Smooth muscle cell (in vitro differentiated cells): Measurements from ENCODE around the gene RAB26. TPM values are rescaled to one million over a fixed set of nuclear protein-coding genes. Genes with fewer than 3 reads are reported as not detected.
"Not testable (repeated sequence)": the region's sequence is repeated elsewhere in the genome, so short reads cannot be mapped to it uniquely, and the experiment has no call there.

ENCODE experiments used
- DNase-seq: peaks from one replicate; lab custom pipeline; 2025; ENCODE audit not compliant: unreplicated experiment; lab: John Stamatoyannopoulos, UW
- H2AFZ ChIP-seq: fragments of 200-600 bp; sonication (generic); 2 replicates; pipeline ENCODE4 v1.6.0; 2016; ENCODE audit warnings: antibody characterized with exemption, low read depth, mild to moderate bottlenecking
- H3F3A ChIP-seq: fragments of 200-600 bp; sonication (generic); 2 replicates; pipeline ENCODE4 v1.6.0; 2017; ENCODE audit warnings: antibody characterized with exemption, low read depth
- H3K27ac ChIP-seq: fragments of 200-600 bp; sonication (generic); 2 replicates; pipeline ENCODE4 v1.5.1; 2016; ENCODE audit warnings: low read depth, mild to moderate bottlenecking
- H3K27me3 ChIP-seq: fragments of 200-600 bp; sonication (generic); 2 replicates; pipeline ENCODE4 v1.6.1; 2016; ENCODE audit warnings: low read depth, mild to moderate bottlenecking
- H3K36me3 ChIP-seq: fragments of 200-600 bp; sonication (generic); 2 replicates; pipeline ENCODE4 v1.5.1; 2016; ENCODE audit warnings: low read depth
- H3K4me1 ChIP-seq: fragments of 200-600 bp; sonication (generic); 2 replicates; pipeline ENCODE4 v1.5.1; 2016; ENCODE audit warnings: low read depth
- H3K4me2 ChIP-seq: fragments of 200-600 bp; sonication (generic); 2 replicates; pipeline ENCODE4 v1.6.0; 2016; ENCODE audit warnings: mild to moderate bottlenecking
- H3K4me3 ChIP-seq: fragments of 200-600 bp; sonication (generic); 2 replicates; pipeline ENCODE4 v1.5.1; 2016; ENCODE audit warnings: mild to moderate bottlenecking
- H3K79me2 ChIP-seq: fragments of 200-600 bp; sonication (generic); 2 replicates; pipeline ENCODE4 v1.6.0; 2016; ENCODE audit warnings: low read depth, mild to moderate bottlenecking
- H3K9ac ChIP-seq: fragments of 200-600 bp; sonication (generic); 2 replicates; pipeline ENCODE4 v1.6.0; 2016; ENCODE audit warnings: low read depth
- H3K9me3 ChIP-seq: fragments of 200-600 bp; sonication (generic); replicated peaks from 2 replicates; pipeline ENCODE4 v1.5.1; 2016; ENCODE audit warnings: low read depth
- H4K20me1 ChIP-seq: fragments of 200-600 bp; sonication (generic); 2 replicates; pipeline ENCODE4 v1.6.0; 2016; ENCODE audit warnings: low read depth
- CTCF ChIP-seq: fragments of 200-600 bp; sonication (generic); IDR thresholded peaks from 2 replicates; pipeline ENCODE4 v1.5.1; 2017; ENCODE audit warnings: borderline replicate concordance, mild to moderate bottlenecking, antibody characterized with exemption; ENCODE audit not compliant: insufficient read depth, poor library complexity, severe bottlenecking
- WGBS: methylation state at CpG from one replicate; pipeline ENCODE4 v1.1.7; 2016; ENCODE audit warnings: low lambda C conversion rate; 5-methylcytosine and 5-hydroxymethylcytosine counted together
- polyA plus RNA-seq: library from polyadenylated mRNA; unstranded; fragments of >200 nt; fragmentation: Nextera tagmentation; extraction: Ambion mirVana; gene quantifications from 2 replicates; pipeline ENCODE4 v1.2.1, GENCODE V29; 2016
- total RNA-seq: library from RNA; depleted of rRNA; stranded (reverse); fragments of >200 nt; gene quantifications from 2 replicates; pipeline ENCODE4 v1.2.3, GENCODE V29; 2014

Gene RAB26
- total and polyA plus RNA-seq, 2 experiments from 2014 or later: 1.3 TPM; not detected in 1

GRCh38 chr16:2121325-2121724 is 27.1 kb upstream of the RAB26 start:
- WGBS: 66% methylated on average over 8 of the region's 9 CpGs
- not testable (repeated sequence) for H3K9ac ChIP-seq, H3K4me2 ChIP-seq, H3K27me3 ChIP-seq, H3K27ac ChIP-seq, H3K36me3 ChIP-seq, DNase-seq, H3K4me3 ChIP-seq, H3K9me3 ChIP-seq, H3F3A ChIP-seq, H2AFZ ChIP-seq
- Histone ChIP-seq H3K4me1 (peaks cover 13% of the 10 kb centered on the region), H3K79me2 (peaks cover 46% of the 10 kb centered on the region), H4K20me1 (peaks cover 30% of the 10 kb centered on the region)
- peak; percentile 15 for TF ChIP-seq CTCF

- no peaks in the 10 kb centered on the region for H3K36me3 ChIP-seq
- DNase-seq: no peak
- no peak overlapping the region for H3K4me3 ChIP-seq
- no peaks in the 10 kb centered on the region for H3F3A ChIP-seq
- peaks cover 51% of the 10 kb centered on the region for H3K79me2 ChIP-seq
- H3K27me3 ChIP-seq: no peaks in the 10 kb centered on the region
- H3K4me1 ChIP-seq: peaks cover 13% of the 10 kb centered on the region
- no peak for TF ChIP-seq CTCF
- no peaks in the 10 kb centered on the region for H3K9me3 ChIP-seq
- WGBS: 92% methylated on average over 19 of the region's 19 CpGs
- no peak overlapping the region for H3K4me2 ChIP-seq
- H4K20me1 ChIP-seq: peaks cover 27% of the 10 kb centered on the region
- H3K27ac ChIP-seq: no peak overlapping the region
- H2AFZ ChIP-seq: no peak overlapping the region
- no peak overlapping the region for H3K9ac ChIP-seq
Measured at GRCh38 chr16:2121853-2122252, 26.6 kb upstream of the RAB26 start.

- peaks cover 27% of the 10 kb centered on the region for H4K20me1 ChIP-seq
- H3K27ac ChIP-seq: no peak overlapping the region
- H3K79me2 ChIP-seq: peaks cover 51% of the 10 kb centered on the region
- 94% methylated on average over 15 of the region's 17 CpGs for WGBS
- H3K4me1 ChIP-seq: peaks cover 13% of the 10 kb centered on the region
- no peak overlapping the region for H3K4me2 ChIP-seq
- H3F3A ChIP-seq: no peaks in the 10 kb centered on the region
- no peaks in the 10 kb centered on the region for H3K36me3 ChIP-seq
- H2AFZ ChIP-seq: no peak overlapping the region
- no peaks in the 10 kb centered on the region for H3K9me3 ChIP-seq
- H3K4me3 ChIP-seq: no peak overlapping the region
- H3K27me3 ChIP-seq: no peaks in the 10 kb centered on the region
- H3K9ac ChIP-seq: no peak overlapping the region
- TF ChIP-seq CTCF: no peak
- DNase-seq: no peak
Measured at GRCh38 chr16:2122429-2122828, 26.0 kb upstream of the RAB26 start.

GRCh38 chr16:2122934-2123683 is 25.3 kb upstream of the RAB26 start:
- WGBS: 95% methylated on average over 8 of the region's 26 CpGs
- H3K9me3 ChIP-seq, DNase-seq, H3K36me3 ChIP-seq, H3K9ac ChIP-seq, H3K4me2 ChIP-seq, H3K4me3 ChIP-seq, H3F3A ChIP-seq, H2AFZ ChIP-seq, H3K27me3 ChIP-seq, H3K27ac ChIP-seq: not testable (repeated sequence)
- H3K79me2 ChIP-seq: peaks cover 50% of the 10 kb centered on the region
- peaks cover 13% of the 10 kb centered on the region for H3K4me1 ChIP-seq
- peaks cover 27% of the 10 kb centered on the region for H4K20me1 ChIP-seq

- not testable (repeated sequence) for H3K9ac ChIP-seq, H3K27me3 ChIP-seq, H3K36me3 ChIP-seq, H2AFZ ChIP-seq, H3F3A ChIP-seq, DNase-seq, H3K9me3 ChIP-seq
- Histone ChIP-seq H3K27ac (peak overlapping the region; percentile 91), H3K79me2 (peaks cover 48% of the 10 kb centered on the region), H3K4me3 (peak overlapping the region; percentile 36), H3K4me1 (peaks cover 13% of the 10 kb centered on the region), H4K20me1 (peaks cover 34% of the 10 kb centered on the region), H3K4me2 (peak overlapping the region; percentile 85)
- WGBS: 47% methylated on average over 16 of the region's 27 CpGs
Measured at GRCh38 chr16:2123706-2124376, 24.6 kb upstream of the RAB26 start.

- not testable (repeated sequence) for H3K27me3 ChIP-seq, H2AFZ ChIP-seq, H3F3A ChIP-seq, DNase-seq, H3K9me3 ChIP-seq, H3K36me3 ChIP-seq
- H4K20me1 ChIP-seq: peaks cover 37% of the 10 kb centered on the region
- peak overlapping the region; percentile 85 for H3K4me2 ChIP-seq
- WGBS: 23% methylated on average over 8 of the region's 11 CpGs
- peaks cover 45% of the 10 kb centered on the region for H3K79me2 ChIP-seq
- H3K4me3 ChIP-seq: peak overlapping the region; percentile 36
- peaks cover 13% of the 10 kb centered on the region for H3K4me1 ChIP-seq
- peak overlapping the region; percentile 91 for H3K27ac ChIP-seq
- H3K9ac ChIP-seq: peak overlapping the region; percentile 89
Measured at GRCh38 chr16:2124377-2124693, 24.1 kb upstream of the RAB26 start.
